ENCODE measurements around the gene THY1.
"Not testable (repeated sequence)": the region's sequence is repeated elsewhere in the genome, so short reads cannot be mapped to it uniquely, and the experiment has no call there.

THY1 gene

GRCh38 chr11:119459293-119459976, 36.5 kb upstream of the THY1 start:
- H3K36me3 ChIP-seq (replicated peaks; ENCODE audit: insufficient read depth, low read length) = no peaks in the 10 kb centered on the region
- H3K79me2 ChIP-seq (ENCODE audit: low read length) = no peaks in the 10 kb centered on the region
- H3K4me1 ChIP-seq (ENCODE audit: low read length) = no peaks in the 10 kb centered on the region
- no peak overlapping the region for H3K9ac ChIP-seq (ENCODE audit: low read length)
- no peaks in the 10 kb centered on the region for H3K9me2 ChIP-seq (replicated peaks; ENCODE audit: insufficient read depth, low read length)
- no peak overlapping the region for H2AFZ ChIP-seq (ENCODE audit: low read length)
- H3K4me2 ChIP-seq (ENCODE audit: low read depth, low read length) = no peak overlapping the region
- H4K20me1 ChIP-seq (ENCODE audit: insufficient read depth, low read length) = no peaks in the 10 kb centered on the region
- TF ChIP-seq EZH2 (optimal IDR thresholded peaks at IDR 0.05; ENCODE audit: low read depth, low read length) (no peak), CTCF (IDR thresholded peaks at IDR 0.05; ENCODE audit: low read length) (no peak), EZH2phosphoT487 (IDR thresholded peaks at IDR 0.05; ENCODE audit: low read length) (no peak)
- H3F3A ChIP-seq (ENCODE audit: insufficient read depth, low read length) = no peaks in the 10 kb centered on the region
- no peak overlapping the region for H3K4me3 ChIP-seq (ENCODE audit: low read length)
- H3K9me3 ChIP-seq (replicated peaks; ENCODE audit: insufficient read depth, low read length) = no peaks in the 10 kb centered on the region
- no peak overlapping the region for H3K27ac ChIP-seq (ENCODE audit: low read length)
- no peaks in the 10 kb centered on the region for H3K27me3 ChIP-seq (replicated peaks; ENCODE audit: insufficient read depth, low read length)
- DNase-seq = no peak

GRCh38 chr11:119455708-119456107, 32.7 kb upstream of the THY1 start:
- not testable (repeated sequence) for H3F3A ChIP-seq (ENCODE audit: insufficient read depth, low read length); DNase-seq; H3K9me3 ChIP-seq (replicated peaks; ENCODE audit: insufficient read depth, low read length); H3K79me2 ChIP-seq (ENCODE audit: low read length); H3K9ac ChIP-seq (ENCODE audit: low read length); H3K4me3 ChIP-seq (ENCODE audit: low read length); H3K4me1 ChIP-seq (ENCODE audit: low read length); H3K27me3 ChIP-seq (replicated peaks; ENCODE audit: insufficient read depth, low read length); H3K9me2 ChIP-seq (replicated peaks; ENCODE audit: insufficient read depth, low read length); H3K36me3 ChIP-seq (replicated peaks; ENCODE audit: insufficient read depth, low read length); H3K4me2 ChIP-seq (ENCODE audit: low read depth, low read length); H4K20me1 ChIP-seq (ENCODE audit: insufficient read depth, low read length); H2AFZ ChIP-seq (ENCODE audit: low read length); H3K27ac ChIP-seq (ENCODE audit: low read length)

GRCh38 chr11:119455241-119455640, 32.3 kb upstream of the THY1 start:
- not testable (repeated sequence) for H3K4me2 ChIP-seq (ENCODE audit: low read depth, low read length); H3K4me1 ChIP-seq (ENCODE audit: low read length); H3K79me2 ChIP-seq (ENCODE audit: low read length); H3K9ac ChIP-seq (ENCODE audit: low read length); H3F3A ChIP-seq (ENCODE audit: insufficient read depth, low read length); H3K27ac ChIP-seq (ENCODE audit: low read length); H2AFZ ChIP-seq (ENCODE audit: low read length); H3K9me3 ChIP-seq (replicated peaks; ENCODE audit: insufficient read depth, low read length); H3K9me2 ChIP-seq (replicated peaks; ENCODE audit: insufficient read depth, low read length); H4K20me1 ChIP-seq (ENCODE audit: insufficient read depth, low read length); H3K36me3 ChIP-seq (replicated peaks; ENCODE audit: insufficient read depth, low read length); H3K27me3 ChIP-seq (replicated peaks; ENCODE audit: insufficient read depth, low read length); DNase-seq; H3K4me3 ChIP-seq (ENCODE audit: low read length)

GRCh38 chr11:119453881-119454280, 30.9 kb upstream of the THY1 start:
- no peak overlapping the region for H2AFZ ChIP-seq (ENCODE audit: low read length)
- no peaks in the 10 kb centered on the region for H3K4me1 ChIP-seq (ENCODE audit: low read length)
- H3K27ac ChIP-seq (ENCODE audit: low read length) = no peak overlapping the region
- H3K9ac ChIP-seq (ENCODE audit: low read length) = no peak overlapping the region
- no peaks in the 10 kb centered on the region for H3K27me3 ChIP-seq (replicated peaks; ENCODE audit: insufficient read depth, low read length)
- no peak for TF ChIP-seq EZH2phosphoT487 (IDR thresholded peaks at IDR 0.05; ENCODE audit: low read length)
- no peak for TF ChIP-seq EZH2 (optimal IDR thresholded peaks at IDR 0.05; ENCODE audit: low read depth, low read length)
- no peak for TF ChIP-seq CTCF (IDR thresholded peaks at IDR 0.05; ENCODE audit: low read length)
- no peak overlapping the region for H3K4me2 ChIP-seq (ENCODE audit: low read depth, low read length)
- no peaks in the 10 kb centered on the region for H3K79me2 ChIP-seq (ENCODE audit: low read length)
- no peaks in the 10 kb centered on the region for H3K9me2 ChIP-seq (replicated peaks; ENCODE audit: insufficient read depth, low read length)
- H3F3A ChIP-seq (ENCODE audit: insufficient read depth, low read length) = no peaks in the 10 kb centered on the region
- no peaks in the 10 kb centered on the region for H3K36me3 ChIP-seq (replicated peaks; ENCODE audit: insufficient read depth, low read length)
- no peaks in the 10 kb centered on the region for H3K9me3 ChIP-seq (replicated peaks; ENCODE audit: insufficient read depth, low read length)
- no peak for DNase-seq
- no peaks in the 10 kb centered on the region for H4K20me1 ChIP-seq (ENCODE audit: insufficient read depth, low read length)
- H3K4me3 ChIP-seq (ENCODE audit: low read length) = no peak overlapping the region

All from MM.1S (cell line).